ENCODE measurements around the gene PRKAA2. TPM values are rescaled to one million over a fixed set of nuclear protein-coding genes. Genes with fewer than 3 reads are reported as not detected.

PRKAA2 gene
- total RNA-seq, 2 experiments from 2014 or later = not detected

- intact Hi-C loops (cut with micrococcal nuclease; ENCODE audit: unreplicated experiment) = no loop called here
- H3K4me2 ChIP-seq (ENCODE audit: low read length) = no peak overlapping the region
- no peak overlapping the region for H2AFZ ChIP-seq (ENCODE audit: low read length)
- no peak for DNase-seq (ENCODE audit: low spot score)
- no peak overlapping the region for H3K4me3 ChIP-seq (ENCODE audit: low read depth, low read length, poor library complexity, severe bottlenecking)
- no TSS peak for BruUV-seq (replicated peaks)
- H3K9me2 ChIP-seq (ENCODE audit: insufficient read depth, low read length) = no peaks in the 10 kb centered on the region
- ChIA-PET POLR2A (no interaction called here), CTCF (ENCODE audit: unreplicated experiment) (no interaction called here)
- H3K36me3 ChIP-seq (ENCODE audit: insufficient read depth, low read length) = no peaks in the 10 kb centered on the region
- H3K27ac ChIP-seq (ENCODE audit: low read depth, low read length, poor library complexity, severe bottlenecking) = no peak overlapping the region
- TF ChIP-seq CTCF (conservative IDR thresholded peaks at IDR 0.05; ENCODE audit: low read length) = no peak
- no peak for TF ChIP-seq EZH2phosphoT487 (IDR thresholded peaks at IDR 0.05; ENCODE audit: borderline replicate concordance, low read depth, low read length)
- no peaks in the 10 kb centered on the region for H3K79me2 ChIP-seq (ENCODE audit: insufficient read depth, low read depth, low read length)
- no peaks in the 10 kb centered on the region for H3K4me1 ChIP-seq (ENCODE audit: insufficient read depth, low read length, poor library complexity, severe bottlenecking)
- H4K20me1 ChIP-seq (ENCODE audit: insufficient read depth, low read length) = no peaks in the 10 kb centered on the region
- no peaks in the 10 kb centered on the region for H3K9me3 ChIP-seq (ENCODE audit: low read length)
These were observed 30.6 kb downstream of the PRKAA2 start for GRCh38 chr1:56675763-56676162.

- no peak for DNase-seq (ENCODE audit: low spot score)
- Histone ChIP-seq H3K9me3 (ENCODE audit: low read length) (no peaks in the 10 kb centered on the region), H3K36me3 (ENCODE audit: insufficient read depth, low read length) (no peaks in the 10 kb centered on the region), H2AFZ (ENCODE audit: low read length) (no peak overlapping the region), H3K4me2 (ENCODE audit: low read length) (no peak overlapping the region), H3K4me3 (ENCODE audit: low read depth, low read length, poor library complexity, severe bottlenecking) (no peak overlapping the region), H3K27ac (ENCODE audit: low read depth, low read length, poor library complexity, severe bottlenecking) (no peak overlapping the region), H3K4me1 (ENCODE audit: insufficient read depth, low read length, poor library complexity, severe bottlenecking) (no peaks in the 10 kb centered on the region), H3K9me2 (ENCODE audit: insufficient read depth, low read length) (no peaks in the 10 kb centered on the region), H4K20me1 (ENCODE audit: insufficient read depth, low read length) (no peaks in the 10 kb centered on the region), H3K79me2 (ENCODE audit: insufficient read depth, low read depth, low read length) (no peaks in the 10 kb centered on the region)
- intact Hi-C loops (cut with micrococcal nuclease; ENCODE audit: unreplicated experiment) = no loop called here
- TF ChIP-seq EZH2phosphoT487 (IDR thresholded peaks at IDR 0.05; ENCODE audit: borderline replicate concordance, low read depth, low read length) (no peak), CTCF (conservative IDR thresholded peaks at IDR 0.05; ENCODE audit: low read length) (no peak)
- ChIA-PET CTCF (ENCODE audit: unreplicated experiment) (no interaction called here), POLR2A (no interaction called here)
- no TSS peak for BruUV-seq (replicated peaks)
These were observed 31.5 kb downstream of the PRKAA2 start for GRCh38 chr1:56676571-56677035.

DNA sequence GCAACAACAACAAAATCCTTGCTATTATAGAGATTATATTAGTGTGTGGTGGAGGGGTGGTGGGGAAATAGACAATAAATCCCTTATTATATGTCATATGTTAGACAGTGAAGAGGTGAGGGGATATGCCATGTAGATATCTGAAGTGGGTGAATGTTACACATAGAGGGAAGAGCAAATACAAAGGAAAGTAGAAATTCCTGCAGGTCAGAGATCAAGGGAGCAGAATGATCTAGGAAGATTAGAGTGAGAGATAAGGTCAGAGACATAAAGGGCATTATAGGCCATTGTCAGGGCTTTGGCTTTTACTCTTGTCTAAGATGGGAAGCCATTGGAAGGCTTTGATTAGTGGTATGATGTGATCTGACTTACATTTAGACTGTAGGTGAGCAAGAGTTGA lies 38.5 kb downstream of the PRKAA2 start:
- POLR2A ChIA-PET = interaction anchor here (0.9 kb wide), 1 partner anchor 58 kb away, joined by 3 read pairs; no protein-coding TSS in a partner anchor
- no TSS peak for BruUV-seq (replicated peaks)
- CTCF ChIA-PET (ENCODE audit: unreplicated experiment) = no interaction called here
- no peaks in the 10 kb centered on the region for H3K9me2 ChIP-seq (ENCODE audit: insufficient read depth, low read length)
- H3K4me3 ChIP-seq (ENCODE audit: low read depth, low read length, poor library complexity, severe bottlenecking) = no peak overlapping the region
- intact Hi-C loops (cut with micrococcal nuclease; ENCODE audit: unreplicated experiment) = no loop called here
- no peaks in the 10 kb centered on the region for H3K36me3 ChIP-seq (ENCODE audit: insufficient read depth, low read length)
- TF ChIP-seq CTCF (conservative IDR thresholded peaks at IDR 0.05; ENCODE audit: low read length) (no peak), EZH2phosphoT487 (IDR thresholded peaks at IDR 0.05; ENCODE audit: borderline replicate concordance, low read depth, low read length) (no peak)
- no peak overlapping the region for H3K27ac ChIP-seq (ENCODE audit: low read depth, low read length, poor library complexity, severe bottlenecking)
- H3K9me3 ChIP-seq (ENCODE audit: low read length) = no peaks in the 10 kb centered on the region
- no peak overlapping the region for H2AFZ ChIP-seq (ENCODE audit: low read length)
- no peak overlapping the region for H3K4me2 ChIP-seq (ENCODE audit: low read length)
- no peaks in the 10 kb centered on the region for H3K79me2 ChIP-seq (ENCODE audit: insufficient read depth, low read depth, low read length)
- no peaks in the 10 kb centered on the region for H4K20me1 ChIP-seq (ENCODE audit: insufficient read depth, low read length)
- H3K4me1 ChIP-seq (ENCODE audit: insufficient read depth, low read length, poor library complexity, severe bottlenecking) = no peaks in the 10 kb centered on the region
- no peak for DNase-seq (ENCODE audit: low spot score)

Data from OCI-LY7 (cell line).